ENCODE data around the gene DCXR.

Gene DCXR

DNA sequence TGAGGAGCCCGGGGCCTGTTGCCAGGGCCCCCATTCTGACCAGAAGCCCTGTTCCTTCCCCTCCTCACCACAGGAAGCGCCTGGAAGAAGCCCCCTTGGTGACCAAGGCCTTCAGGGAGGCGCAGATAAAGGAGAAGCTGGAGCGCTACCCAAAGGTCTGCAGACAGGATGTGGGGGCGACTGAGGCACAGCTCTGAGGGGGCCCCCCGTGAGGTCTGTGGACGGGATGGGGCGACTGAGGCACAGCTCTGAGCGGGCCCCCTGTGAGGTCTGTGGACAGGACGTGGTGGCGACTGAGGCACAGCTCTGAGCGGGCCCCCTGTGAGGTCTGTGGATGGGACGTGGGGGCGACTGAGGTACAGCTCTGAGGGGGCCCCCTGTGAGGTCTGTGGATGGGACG is 28.1 kb downstream of the DCXR start:
- H3K4me1 ChIP-seq (ENCODE audit: control insufficient read depth, low read depth, low read length) = no peaks in the 10 kb centered on the region
- H3K9ac ChIP-seq (ENCODE audit: low read length) = no peak overlapping the region
- H3K9me3 ChIP-seq (ENCODE audit: control insufficient read depth, low read depth, low read length) = no peaks in the 10 kb centered on the region
- no peak overlapping the region for H3K27ac ChIP-seq (ENCODE audit: low read length)
- no peak overlapping the region for H3K4me3 ChIP-seq (ENCODE audit: low read length)
- no peaks in the 10 kb centered on the region for H3K36me3 ChIP-seq (ENCODE audit: control insufficient read depth, low read depth, low read length)
- H3K27me3 ChIP-seq (ENCODE audit: control insufficient read depth, insufficient read depth, low read length) = no peaks in the 10 kb centered on the region

DNA sequence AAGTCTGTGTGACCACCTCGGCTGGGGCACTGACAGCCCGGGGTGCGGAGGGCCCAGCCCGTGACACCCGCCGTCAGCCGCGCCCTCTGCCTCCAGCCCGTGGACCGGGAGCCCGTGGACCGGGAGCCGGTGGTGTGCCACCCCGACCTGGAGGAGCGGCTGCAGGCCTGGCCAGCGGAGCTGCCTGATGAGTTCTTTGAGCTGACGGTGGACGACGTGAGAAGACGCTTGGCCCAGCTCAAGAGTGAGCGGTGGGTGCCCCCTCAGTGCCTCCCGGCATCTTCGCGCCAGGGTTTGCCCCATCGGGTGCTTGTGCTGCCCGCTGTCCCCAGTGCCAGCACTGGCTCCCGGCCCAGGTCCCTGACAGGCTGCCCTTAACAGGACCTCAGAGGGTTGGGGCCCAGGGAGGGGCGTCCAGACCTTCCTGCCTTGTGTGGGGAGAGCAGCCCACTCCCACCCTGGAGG is 28.5 kb downstream of the DCXR start:
- no peaks in the 10 kb centered on the region for H3K27me3 ChIP-seq (ENCODE audit: control insufficient read depth, insufficient read depth, low read length)
- no peaks in the 10 kb centered on the region for H3K9me3 ChIP-seq (ENCODE audit: control insufficient read depth, low read depth, low read length)
- no peak overlapping the region for H3K4me3 ChIP-seq (ENCODE audit: low read length)
- no peak overlapping the region for H3K27ac ChIP-seq (ENCODE audit: low read length)
- H3K4me1 ChIP-seq (ENCODE audit: control insufficient read depth, low read depth, low read length) = no peaks in the 10 kb centered on the region
- no peak overlapping the region for H3K9ac ChIP-seq (ENCODE audit: low read length)
- H3K36me3 ChIP-seq (ENCODE audit: control insufficient read depth, low read depth, low read length) = no peaks in the 10 kb centered on the region

DNA sequence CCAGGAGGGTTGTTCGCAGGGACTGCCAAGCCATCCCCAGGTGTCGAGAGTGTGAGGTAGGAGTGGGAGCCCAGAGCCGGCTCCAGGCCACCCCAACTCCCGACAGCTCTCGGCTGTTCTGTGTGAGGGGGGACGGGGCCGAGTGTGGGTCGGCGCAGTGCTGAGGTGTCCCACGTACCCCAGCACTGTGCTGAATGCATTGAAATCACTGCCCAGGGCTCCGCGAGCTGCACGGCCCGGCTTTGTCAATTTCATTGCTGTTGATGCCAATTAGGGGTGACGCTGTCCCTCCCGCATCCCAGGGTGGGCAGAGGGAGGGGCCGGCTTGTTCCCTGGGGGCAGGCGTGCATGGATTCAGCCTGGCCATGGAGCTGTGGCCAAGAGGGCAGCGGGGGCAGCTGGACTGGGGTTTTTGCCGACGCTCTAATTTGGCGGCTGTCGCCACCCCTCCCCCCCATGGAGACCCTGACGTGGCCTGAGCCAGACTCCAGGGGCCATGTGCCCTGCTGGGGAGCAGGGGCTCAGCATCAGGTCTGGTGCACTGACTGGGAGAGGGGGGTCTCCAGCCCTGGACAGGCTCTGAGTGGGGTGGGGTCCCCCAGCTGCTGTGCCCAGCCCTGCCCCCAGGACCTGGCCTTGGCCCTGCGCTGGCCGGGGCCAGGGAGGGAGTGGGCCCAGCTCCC is 29.1 kb downstream of the DCXR start:
- Histone ChIP-seq H3K27me3 (ENCODE audit: control insufficient read depth, insufficient read depth, low read length) (no peaks in the 10 kb centered on the region), H3K4me1 (ENCODE audit: control insufficient read depth, low read depth, low read length) (no peaks in the 10 kb centered on the region), H3K9me3 (ENCODE audit: control insufficient read depth, low read depth, low read length) (no peaks in the 10 kb centered on the region), H3K4me3 (ENCODE audit: low read length) (no peak overlapping the region), H3K27ac (ENCODE audit: low read length) (no peak overlapping the region), H3K36me3 (ENCODE audit: control insufficient read depth, low read depth, low read length) (no peaks in the 10 kb centered on the region), H3K9ac (ENCODE audit: low read length) (no peak overlapping the region)

DNA sequence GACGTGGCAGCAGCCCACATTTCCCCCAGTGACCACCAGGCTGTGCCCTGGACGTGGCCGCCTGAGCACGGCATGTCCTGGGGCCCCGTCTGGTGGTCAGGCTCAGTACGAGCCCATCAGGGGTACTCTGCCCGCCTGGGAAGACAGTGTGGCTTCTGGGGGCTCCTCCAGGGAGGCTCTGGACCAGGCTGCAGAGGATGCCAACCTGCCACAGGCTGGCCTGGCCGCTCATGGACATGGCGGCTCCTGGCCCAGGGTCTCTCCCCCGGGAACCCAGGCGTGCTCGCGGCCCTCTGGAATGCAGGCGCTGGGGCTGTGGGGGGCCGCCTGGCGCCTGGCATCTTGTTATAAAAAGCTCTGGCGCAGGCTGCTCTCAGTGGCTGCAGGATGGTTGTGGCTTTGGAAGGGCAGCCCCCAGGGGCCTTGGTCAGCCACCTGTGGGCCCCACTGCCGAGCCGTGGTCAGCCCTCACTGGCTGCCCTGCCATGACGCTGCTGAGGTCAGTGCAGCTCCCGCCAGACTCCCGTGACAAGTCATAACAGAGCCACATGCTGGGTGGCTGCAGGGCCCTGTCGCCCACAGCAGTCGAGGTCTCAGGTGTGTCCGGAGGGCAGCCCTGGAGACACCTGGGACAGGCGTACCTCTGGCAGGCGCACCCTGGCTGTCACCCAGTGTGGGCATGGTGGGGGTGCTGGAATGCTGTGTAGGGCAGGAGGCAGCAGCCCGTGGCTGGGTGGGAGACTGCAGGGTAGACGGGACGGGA is 29.8 kb downstream of the DCXR start:
- Histone ChIP-seq H3K36me3 (ENCODE audit: control insufficient read depth, low read depth, low read length) (no peaks in the 10 kb centered on the region), H3K27ac (ENCODE audit: low read length) (no peak overlapping the region), H3K27me3 (ENCODE audit: control insufficient read depth, insufficient read depth, low read length) (no peaks in the 10 kb centered on the region), H3K9me3 (ENCODE audit: control insufficient read depth, low read depth, low read length) (no peaks in the 10 kb centered on the region), H3K4me1 (ENCODE audit: control insufficient read depth, low read depth, low read length) (no peaks in the 10 kb centered on the region), H3K4me3 (ENCODE audit: low read length) (no peak overlapping the region), H3K9ac (ENCODE audit: low read length) (no peak overlapping the region)

DNA sequence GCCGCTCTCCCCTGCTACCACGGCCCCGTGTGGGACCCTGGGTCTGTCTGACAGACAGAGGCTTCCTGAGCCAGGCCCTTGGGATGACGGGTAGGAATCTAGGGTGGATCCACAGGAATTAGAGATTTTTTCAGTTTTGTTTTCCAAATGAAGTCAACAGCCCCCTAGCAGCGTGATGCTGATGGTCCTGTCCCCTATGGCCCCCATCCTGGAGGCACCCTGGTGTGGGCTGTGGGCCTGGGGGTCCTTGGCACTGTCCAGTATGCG is 30.3 kb downstream of the DCXR start:
- Histone ChIP-seq H3K4me3 (ENCODE audit: low read length) (no peak overlapping the region), H3K9me3 (ENCODE audit: control insufficient read depth, low read depth, low read length) (no peaks in the 10 kb centered on the region), H3K27me3 (ENCODE audit: control insufficient read depth, insufficient read depth, low read length) (no peaks in the 10 kb centered on the region), H3K36me3 (ENCODE audit: control insufficient read depth, low read depth, low read length) (no peaks in the 10 kb centered on the region), H3K4me1 (ENCODE audit: control insufficient read depth, low read depth, low read length) (no peaks in the 10 kb centered on the region), H3K9ac (ENCODE audit: low read length) (no peak overlapping the region), H3K27ac (ENCODE audit: low read length) (no peak overlapping the region)

DNA sequence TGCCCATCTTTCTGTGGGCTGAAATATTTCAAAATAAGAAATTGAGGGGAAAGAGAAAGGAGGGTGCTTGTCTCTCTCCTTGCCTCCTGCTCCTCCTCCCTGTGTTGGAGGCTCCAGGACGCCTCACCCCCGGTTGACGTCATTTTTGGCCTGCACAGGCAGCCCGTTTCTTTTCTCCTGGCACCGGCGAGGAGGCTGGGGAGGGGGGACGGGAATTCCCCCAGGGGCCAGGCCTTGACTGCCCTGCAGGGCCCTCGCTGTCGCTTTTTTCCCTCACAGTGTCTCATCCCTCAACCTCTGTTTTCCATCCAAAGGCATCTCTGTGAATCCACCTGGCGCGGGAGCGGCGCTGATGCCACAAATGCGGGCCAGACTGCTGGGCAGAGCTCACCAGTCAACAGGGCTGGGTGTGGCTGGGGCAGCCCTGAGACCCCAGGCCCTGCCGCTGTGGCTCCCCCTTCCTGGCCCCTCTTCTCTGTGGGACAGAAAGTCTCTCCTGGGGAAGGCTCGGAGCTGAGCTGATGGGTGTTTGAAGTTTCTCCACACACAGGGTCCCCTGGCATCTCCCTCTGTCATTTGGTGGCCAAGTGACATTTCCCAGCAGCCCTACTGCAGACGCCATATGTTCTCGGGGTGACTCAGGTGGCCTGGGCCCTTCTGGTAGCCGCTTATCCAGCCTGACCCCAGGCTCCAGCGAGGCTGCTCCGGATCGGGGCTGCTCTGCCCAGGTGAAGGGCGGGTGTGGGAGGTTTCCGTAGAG is 30.8 kb downstream of the DCXR start:
- no peak overlapping the region for H3K4me3 ChIP-seq (ENCODE audit: low read length)
- H3K27me3 ChIP-seq (ENCODE audit: control insufficient read depth, insufficient read depth, low read length) = no peaks in the 10 kb centered on the region
- H3K9ac ChIP-seq (ENCODE audit: low read length) = no peak overlapping the region
- H3K36me3 ChIP-seq (ENCODE audit: control insufficient read depth, low read depth, low read length) = no peaks in the 10 kb centered on the region
- H3K9me3 ChIP-seq (ENCODE audit: control insufficient read depth, low read depth, low read length) = no peaks in the 10 kb centered on the region
- H3K27ac ChIP-seq (ENCODE audit: low read length) = no peak overlapping the region
- H3K4me1 ChIP-seq (ENCODE audit: control insufficient read depth, low read depth, low read length) = no peaks in the 10 kb centered on the region

DNA sequence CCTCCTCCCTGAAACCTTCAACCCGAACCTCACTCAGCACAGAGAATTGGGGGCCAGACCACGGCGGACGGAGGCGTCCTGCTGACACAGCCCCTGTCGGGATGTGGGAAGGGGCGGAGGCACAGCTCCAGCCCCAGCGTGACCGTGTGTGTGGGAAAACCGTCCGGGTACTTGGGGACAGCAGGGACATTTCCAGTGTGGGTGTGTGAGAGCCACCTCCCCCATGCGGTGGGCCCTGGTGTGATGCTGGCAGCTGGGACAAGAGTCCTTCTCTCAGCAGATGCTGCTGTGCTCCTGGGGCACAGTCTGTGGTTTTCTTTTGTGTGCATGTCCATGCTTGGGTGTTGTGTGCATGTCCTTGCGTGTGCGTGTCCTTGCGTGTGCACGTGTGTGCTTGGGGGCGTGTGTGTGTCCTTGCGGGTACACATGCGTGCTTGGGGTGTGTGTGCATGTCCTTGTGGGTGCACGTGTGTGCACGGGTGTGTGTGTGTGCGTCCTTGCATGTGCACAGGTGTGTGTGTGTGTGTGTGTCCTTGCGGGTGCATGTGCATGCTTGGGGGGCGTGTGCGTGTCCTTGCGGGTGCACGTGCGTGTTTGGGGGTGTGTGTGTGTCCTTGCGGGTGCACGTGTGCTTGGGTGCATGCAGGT is 31.7 kb downstream of the DCXR start:
- Histone ChIP-seq H3K36me3 (ENCODE audit: control insufficient read depth, low read depth, low read length) (no peaks in the 10 kb centered on the region), H3K4me1 (ENCODE audit: control insufficient read depth, low read depth, low read length) (no peaks in the 10 kb centered on the region), H3K4me3 (ENCODE audit: low read length) (no peak overlapping the region), H3K27me3 (ENCODE audit: control insufficient read depth, insufficient read depth, low read length) (no peaks in the 10 kb centered on the region), H3K9ac (ENCODE audit: low read length) (no peak overlapping the region), H3K9me3 (ENCODE audit: control insufficient read depth, low read depth, low read length) (no peaks in the 10 kb centered on the region), H3K27ac (ENCODE audit: low read length) (no peak overlapping the region)

DNA sequence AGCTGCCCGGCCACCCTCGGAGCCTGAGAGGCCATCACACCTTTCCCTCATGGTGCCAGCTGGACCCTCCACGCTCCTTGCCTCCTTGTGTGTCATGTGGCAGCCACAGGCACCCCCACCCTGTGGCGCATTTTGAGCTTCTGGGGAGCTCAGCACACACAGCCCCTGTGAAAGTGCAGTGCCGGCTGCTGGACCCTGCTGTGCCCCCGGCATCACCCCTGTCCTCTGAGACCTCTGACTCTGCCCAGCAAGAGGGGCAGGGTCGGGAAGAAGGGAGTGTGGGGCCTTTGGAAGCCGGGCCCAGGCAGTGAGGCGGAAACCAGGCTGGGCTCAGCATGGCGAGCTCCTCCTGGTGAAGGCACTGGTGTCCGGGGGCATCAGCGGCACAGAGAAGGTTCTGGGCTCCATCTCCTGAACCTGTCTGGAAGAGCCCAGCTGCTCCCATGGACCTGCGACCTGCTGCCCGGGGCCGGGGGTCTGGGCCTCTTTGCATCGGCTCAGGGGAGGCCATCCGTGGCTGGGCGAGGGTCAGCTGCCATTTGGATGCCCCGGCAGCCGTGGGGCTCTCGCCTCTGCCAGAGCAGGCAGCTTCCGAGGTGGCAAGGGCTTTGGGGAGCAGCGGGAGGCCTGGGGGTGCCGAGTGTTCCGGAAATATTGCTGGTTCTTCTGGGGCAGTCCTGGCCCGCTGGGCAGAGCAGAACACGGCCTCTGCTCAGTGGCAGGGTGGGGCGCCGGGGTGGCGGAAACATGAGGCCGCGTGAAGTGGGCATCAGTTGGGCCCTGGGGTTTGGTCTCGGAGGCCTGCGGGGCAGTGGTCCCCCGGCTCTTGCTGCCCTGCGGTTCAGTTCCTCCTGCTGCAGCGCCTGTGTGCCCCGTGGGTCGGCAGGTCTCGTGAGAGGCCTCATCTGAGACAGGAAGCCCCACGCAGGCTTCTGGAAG is 32.7 kb downstream of the DCXR start:
- no peak overlapping the region for H3K27ac ChIP-seq (ENCODE audit: low read length)
- no peak overlapping the region for H3K9ac ChIP-seq (ENCODE audit: low read length)
- no peak overlapping the region for H3K4me3 ChIP-seq (ENCODE audit: low read length)
- no peaks in the 10 kb centered on the region for H3K9me3 ChIP-seq (ENCODE audit: control insufficient read depth, low read depth, low read length)
- H3K36me3 ChIP-seq (ENCODE audit: control insufficient read depth, low read depth, low read length) = no peaks in the 10 kb centered on the region
- no peaks in the 10 kb centered on the region for H3K4me1 ChIP-seq (ENCODE audit: control insufficient read depth, low read depth, low read length)
- no peaks in the 10 kb centered on the region for H3K27me3 ChIP-seq (ENCODE audit: control insufficient read depth, insufficient read depth, low read length)

DNA sequence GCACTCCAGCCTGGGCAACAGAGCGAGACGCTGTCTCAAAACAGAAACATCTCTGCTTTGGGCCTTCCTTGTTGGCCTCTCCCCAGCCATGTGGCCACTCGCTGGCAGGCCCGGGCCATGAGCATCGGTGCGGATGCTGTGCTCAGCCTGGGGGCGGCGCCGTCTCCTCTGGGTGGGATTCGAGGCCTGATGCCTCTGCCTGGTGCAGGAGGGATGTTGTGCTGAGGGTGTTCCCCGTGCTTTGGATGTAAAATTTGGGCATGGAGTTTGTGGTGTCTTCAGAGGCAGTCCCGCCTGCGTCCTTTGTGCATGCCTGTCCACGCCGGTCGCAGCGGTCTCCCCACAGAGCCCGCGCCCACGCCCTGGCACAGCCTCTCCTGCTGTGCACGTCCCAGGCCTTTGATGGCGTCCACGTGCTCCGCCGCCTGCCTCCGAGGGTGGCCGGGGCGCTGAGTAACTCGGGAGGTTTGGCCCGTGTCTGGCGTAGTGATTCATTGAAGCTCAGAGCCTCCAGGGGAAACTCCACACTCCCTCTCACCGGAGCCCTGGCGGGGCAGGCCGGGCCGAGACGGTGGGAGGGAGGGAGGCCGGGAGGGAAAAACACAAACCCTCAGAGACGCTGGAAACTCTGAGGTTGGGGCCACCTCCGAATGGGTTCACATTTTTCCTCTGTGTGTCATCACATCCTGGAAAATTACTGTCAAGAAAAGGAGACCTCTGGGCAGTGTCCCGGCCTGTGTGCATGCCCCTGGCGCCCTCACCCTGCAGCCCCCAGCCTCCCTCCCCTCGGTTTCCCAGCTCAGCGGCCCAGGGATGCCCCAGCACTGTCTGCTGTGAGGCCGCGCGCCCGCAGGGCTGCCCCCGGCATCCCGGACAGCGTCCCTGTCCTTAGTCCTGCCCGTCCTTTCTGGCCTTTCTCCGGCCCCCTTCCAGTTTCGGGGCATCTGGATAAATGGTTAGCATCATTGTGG is 33.8 kb downstream of the DCXR start:
- Histone ChIP-seq H3K4me3 (ENCODE audit: low read length) (no peak overlapping the region), H3K36me3 (ENCODE audit: control insufficient read depth, low read depth, low read length) (no peaks in the 10 kb centered on the region), H3K9me3 (ENCODE audit: control insufficient read depth, low read depth, low read length) (no peaks in the 10 kb centered on the region), H3K27ac (ENCODE audit: low read length) (no peak overlapping the region), H3K4me1 (ENCODE audit: control insufficient read depth, low read depth, low read length) (no peaks in the 10 kb centered on the region), H3K27me3 (ENCODE audit: control insufficient read depth, insufficient read depth, low read length) (no peaks in the 10 kb centered on the region), H3K9ac (ENCODE audit: low read length) (no peak overlapping the region)

DNA sequence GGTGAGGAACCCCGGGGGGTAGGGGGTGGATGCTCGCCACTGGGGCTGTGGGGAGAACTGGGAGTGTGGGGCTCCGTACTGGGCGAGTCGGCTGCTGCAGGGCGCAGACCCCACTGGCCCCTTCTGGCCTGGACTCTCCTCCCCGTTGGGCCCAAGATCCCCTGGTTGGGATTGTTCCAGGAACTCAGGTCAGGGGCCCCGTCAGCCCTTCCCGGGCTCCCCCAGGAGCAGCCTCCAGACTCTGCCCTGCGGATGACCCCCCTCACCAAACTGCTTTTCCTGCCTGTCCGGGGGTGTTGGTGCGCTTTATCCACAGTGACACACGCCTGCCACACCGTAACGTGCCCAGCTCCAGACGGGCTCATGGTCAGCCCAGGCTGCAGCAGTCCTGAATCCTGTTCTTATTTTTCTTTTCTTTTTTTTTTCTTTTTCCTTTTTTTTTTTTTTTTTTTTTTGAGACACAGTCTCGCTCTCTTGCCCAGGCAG is 35.9 kb downstream of the DCXR start:
- Histone ChIP-seq H3K4me1 (ENCODE audit: control insufficient read depth, low read depth, low read length) (no peaks in the 10 kb centered on the region), H3K36me3 (ENCODE audit: control insufficient read depth, low read depth, low read length) (no peaks in the 10 kb centered on the region), H3K27me3 (ENCODE audit: control insufficient read depth, insufficient read depth, low read length) (no peaks in the 10 kb centered on the region), H3K4me3 (ENCODE audit: low read length) (no peak overlapping the region), H3K9me3 (ENCODE audit: control insufficient read depth, low read depth, low read length) (no peaks in the 10 kb centered on the region), H3K27ac (ENCODE audit: low read length) (no peak overlapping the region), H3K9ac (ENCODE audit: low read length) (no peak overlapping the region)

Data from iPS-18a (cell line).